ENCODE data around the gene PEA15. TPM values are rescaled to one million over a fixed set of nuclear protein-coding genes. Genes with fewer than 3 reads are reported as not detected.

PEA15 gene
- total and polyA plus RNA-seq, 2 donors (not counting 3 experiments of a cell fraction or from before 2014, with no cell fraction given), result 250 to 304 TPM

DNA sequence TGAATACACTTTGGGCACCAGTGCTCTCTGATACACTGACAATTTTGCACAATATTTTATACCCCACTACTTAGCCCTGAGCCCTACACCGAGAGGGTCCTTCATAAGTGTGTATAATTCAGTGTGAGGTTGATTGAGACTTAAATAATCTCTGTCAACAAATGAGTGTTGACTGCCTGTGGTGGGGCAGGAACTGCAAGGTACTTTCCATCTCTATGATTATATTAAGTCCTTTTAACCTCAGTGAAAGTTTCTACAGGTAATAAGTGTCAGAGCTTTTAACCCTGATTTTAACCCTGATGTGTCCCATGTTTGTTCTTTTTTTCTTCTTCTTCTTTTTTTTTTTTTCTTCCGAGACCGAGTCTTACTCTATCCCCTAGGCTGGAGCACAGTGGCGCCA is 9.0 kb upstream of the PEA15 start:
- Histone ChIP-seq H4K20me1 (replicated peaks; ENCODE audit: control insufficient read depth, extremely low read depth, insufficient read depth, low read length) (no peaks in the 10 kb centered on the region), H3K9ac (replicated peaks; ENCODE audit: extremely low read depth, insufficient read depth, low read length) (no peak overlapping the region), H3K9me1 (replicated peaks; ENCODE audit: control insufficient read depth, extremely low read depth, insufficient read depth, low read length) (no peaks in the 10 kb centered on the region), H2AFZ (ENCODE audit: low read depth, low read length) (no peak overlapping the region), H3K4me2 (ENCODE audit: insufficient read depth, low read length) (no peak overlapping the region), H3K9me3 (replicated peaks; ENCODE audit: control insufficient read depth, insufficient read depth, low read length) (no peaks in the 10 kb centered on the region), H3K79me2 (ENCODE audit: control insufficient read depth, insufficient read depth, low read length) (no peaks in the 10 kb centered on the region), H3K4me3 (replicated peaks in 1 of 3; ENCODE audit: insufficient read depth in 1 of 3, low read depth in 1 of 3, low read length in 3 of 3) (no peak overlapping the region), H3K27me3 (ENCODE audit: control insufficient read depth in 2 of 2, insufficient read depth in 2 of 2, low read length in 2 of 2) (peaks cover 0 to 3% of the 10 kb centered on the region in 2 experiments), H3K4me1 (ENCODE audit: control insufficient read depth, extremely low read depth, insufficient read depth, low read length) (no peaks in the 10 kb centered on the region), H3K27ac (ENCODE audit: insufficient read depth, low read depth, low read length) (no peak overlapping the region), H3K36me3 (ENCODE audit: control insufficient read depth in 2 of 2, extremely low read depth in 1 of 2, insufficient read depth in 2 of 2, low read length in 2 of 2) (no peaks in the 10 kb centered on the region)
- FAIRE-seq, result no peak
- POLR2A ChIA-PET, result no interaction called here
- TF ChIP-seq JUN (IDR thresholded peaks at IDR 0.05; ENCODE audit: borderline replicate concordance, insufficient read depth, insufficient read length, low read depth) (no peak), POLR2A (IDR thresholded peaks at IDR 0.05; ENCODE audit: low read depth, low read length) (no peak), EZH2 (IDR thresholded peaks at IDR 0.05; ENCODE audit: borderline replicate concordance, low read depth, low read length, severe bottlenecking) (no peak), POLR2AphosphoS5 (IDR thresholded peaks at IDR 0.05; ENCODE audit: insufficient read depth, low read depth, low read length) (no peak), GATA2 (IDR thresholded peaks at IDR 0.05; ENCODE audit: insufficient read depth, insufficient read length, low read depth, low read length) (no peak), MYC (IDR thresholded peaks at IDR 0.05; ENCODE audit: low read depth, low read length) (no peak), FOS (IDR thresholded peaks at IDR 0.05; ENCODE audit: borderline replicate concordance, insufficient read depth, low read length) (no peak)
- TF ChIP-seq, protein P1, sequence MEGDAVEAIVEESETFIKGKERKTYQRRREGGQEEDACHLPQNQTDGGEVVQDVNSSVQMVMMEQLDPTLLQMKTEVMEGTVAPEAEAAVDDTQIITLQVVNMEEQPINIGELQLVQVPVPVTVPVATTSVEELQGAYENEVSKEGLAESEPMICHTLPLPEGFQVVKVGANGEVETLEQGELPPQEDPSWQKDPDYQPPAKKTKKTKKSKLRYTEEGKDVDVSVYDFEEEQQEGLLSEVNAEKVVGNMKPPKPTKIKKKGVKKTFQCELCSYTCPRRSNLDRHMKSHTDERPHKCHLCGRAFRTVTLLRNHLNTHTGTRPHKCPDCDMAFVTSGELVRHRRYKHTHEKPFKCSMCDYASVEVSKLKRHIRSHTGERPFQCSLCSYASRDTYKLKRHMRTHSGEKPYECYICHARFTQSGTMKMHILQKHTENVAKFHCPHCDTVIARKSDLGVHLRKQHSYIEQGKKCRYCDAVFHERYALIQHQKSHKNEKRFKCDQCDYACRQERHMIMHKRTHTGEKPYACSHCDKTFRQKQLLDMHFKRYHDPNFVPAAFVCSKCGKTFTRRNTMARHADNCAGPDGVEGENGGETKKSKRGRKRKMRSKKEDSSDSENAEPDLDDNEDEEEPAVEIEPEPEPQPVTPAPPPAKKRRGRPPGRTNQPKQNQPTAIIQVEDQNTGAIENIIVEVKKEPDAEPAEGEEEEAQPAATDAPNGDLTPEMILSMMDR (IDR thresholded peaks at IDR 0.05; ENCODE audit: extremely low read depth in 1 of 2, insufficient read depth in 1 of 2, low read depth in 1 of 2, low read length in 2 of 2), result no peak
- TF ChIP-seq, protein P2, sequence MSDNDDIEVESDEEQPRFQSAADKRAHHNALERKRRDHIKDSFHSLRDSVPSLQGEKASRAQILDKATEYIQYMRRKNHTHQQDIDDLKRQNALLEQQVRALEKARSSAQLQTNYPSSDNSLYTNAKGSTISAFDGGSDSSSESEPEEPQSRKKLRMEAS (IDR thresholded peaks at IDR 0.05; ENCODE audit: insufficient read depth, insufficient read length), result no peak
- no TSS peak for BruUV-seq (replicated peaks)
- CTCF ChIA-PET, result interaction anchor here (1.1 to 5.0 kb wide), 3 partner anchors 24 to 96 kb away, joined by 5 to 34 read pairs (median 26); no protein-coding TSS in a partner anchor
- intact Hi-C loops (cut with micrococcal nuclease), result no loop called here
- dilution Hi-C loops (cut with MboI; ENCODE audit: extremely low pct_ligation_motif_present, low sequenced_read_pairs), result no loop called here
- DNase-seq (ENCODE audit: low read depth, low spot score), result no peak

Measured in endothelial cell of umbilical vein (primary cell).